GM18498 (cell line): ENCODE data around the gene PSMB3.
"Not testable (repeated sequence)": the region's sequence is repeated elsewhere in the genome, so short reads cannot be mapped to it uniquely, and the experiment has no call there.

Experiments
- ATAC-seq: cut with Tn5 transposase; IDR thresholded peaks from one replicate; pipeline ENCODE4 v1.9.1; 2021; ENCODE audit warnings: mild to moderate bottlenecking, moderate library complexity; ENCODE audit not compliant: unreplicated experiment

The PSMB3 gene

GRCh38 chr17:38715216-38715943, 37.2 kb upstream of the PSMB3 start:
- ATAC-seq = no peak

- no peak for ATAC-seq
Observed at GRCh38 chr17:38716368-38717005, 36.1 kb upstream of the PSMB3 start.

GRCh38 chr17:38717139-38717745, 35.3 kb upstream of the PSMB3 start:
- no peak for ATAC-seq

GRCh38 chr17:38719289-38719942, 33.1 kb upstream of the PSMB3 start:
- ATAC-seq = no peak

- no peak for ATAC-seq
Observed at GRCh38 chr17:38719943-38720641, 32.4 kb upstream of the PSMB3 start.

- no peak for ATAC-seq
Observed at GRCh38 chr17:38720941-38721340, 31.6 kb upstream of the PSMB3 start.

GRCh38 chr17:38721802-38722201, 30.7 kb upstream of the PSMB3 start:
- ATAC-seq = no peak

GRCh38 chr17:38724337-38724988, 28.1 kb upstream of the PSMB3 start:
- no peak for ATAC-seq

- ATAC-seq = no peak
Observed at GRCh38 chr17:38725066-38725465, 27.5 kb upstream of the PSMB3 start.

- not testable (repeated sequence) for ATAC-seq
Observed at GRCh38 chr17:38726145-38726544, 26.4 kb upstream of the PSMB3 start.

GRCh38 chr17:38727736-38728135, 24.8 kb upstream of the PSMB3 start:
- ATAC-seq = no peak

- no peak for ATAC-seq
Observed at GRCh38 chr17:38728290-38728831, 24.2 kb upstream of the PSMB3 start.

GRCh38 chr17:38729368-38729885, 23.1 kb upstream of the PSMB3 start:
- no peak for ATAC-seq

GRCh38 chr17:38729886-38730525, 22.5 kb upstream of the PSMB3 start, which contains the start of gene CISD3:
Gene CISD3, plus strand, starts transcription at chr17:38730341. Its CDS starts 18 bp downstream, at chr17:38730359.
- ATAC-seq = peak; percentile 87

GRCh38 chr17:38730526-38731379, 21.8 kb upstream of the PSMB3 start:
- no peak for ATAC-seq

GRCh38 chr17:38731526-38732294, 20.8 kb upstream of the PSMB3 start:
- ATAC-seq = no peak

GRCh38 chr17:38732376-38733281, 19.9 kb upstream of the PSMB3 start:
- no peak for ATAC-seq
